Colonic mucosa (tissue), 4 donors: ENCODE results near the gene MRPS12. TPM values are rescaled to one million over a fixed set of nuclear protein-coding genes. Genes with fewer than 3 reads are reported as not detected.
"Not testable (repeated sequence)": the region's sequence is repeated elsewhere in the genome, so short reads cannot be mapped to it uniquely, and the experiment has no call there.

Source experiments
- DNase-seq: peaks from one replicate; pipeline ENCODE4 v3.0.0-alpha.2; 2020
- H3K27ac ChIP-seq: fragments of 200-600 bp; one replicate; pipeline ENCODE4 v1.8.0; 2021
- H3K27me3 ChIP-seq: fragments of 200-600 bp; one replicate; pipeline ENCODE4 v1.8.0; 2021
- H3K36me3 ChIP-seq: fragments of 200-600 bp; one replicate; pipeline ENCODE4 v1.8.0; 2021
- H3K4me1 ChIP-seq: fragments of 200-600 bp; one replicate; pipeline ENCODE4 v1.8.0; 2021; ENCODE audit warnings: mild to moderate bottlenecking
- H3K4me3 ChIP-seq: fragments of 200-600 bp; one replicate; pipeline ENCODE4 v1.8.0; 2021
- H3K9ac ChIP-seq, 2 donors: one replicate each; pipeline ENCODE4 v1.7.0; 2013; ENCODE audit warnings: control low read depth in 2 of 2, low read depth in 2 of 2, low read length in 2 of 2
- H3K9me3 ChIP-seq: fragments of 200-600 bp; one replicate; pipeline ENCODE4 v1.8.0; 2021
- intact Hi-C: fragments of 100-400 bp; cut with DNase I; formaldehyde crosslinking; loops from one replicate; pipeline ENCODE4 v1.14.1; 2022
- total RNA-seq, 2 donors: library from RNA; stranded (reverse); fragmentation: NEBNext Ultra II Directional in 1 of 2; extraction: Animal tissue kit (Norgen Biotek cat#: 25700) in 1 of 2; gene quantifications; one replicate each; pipeline ENCODE4 v1.2.1, GENCODE V29; 2021
- TF ChIP-seq, protein P1 (sequence below): fragments of 200-600 bp; IDR thresholded peaks from one replicate; pipeline ENCODE4 v1.8.0; 2022; ENCODE audit warnings: antibody characterized with exemption, mild to moderate bottlenecking
- donor health status: healthy.
- donor health status: DM: no; HTN: no; CAD: no.
- donor health status: DM: no; HTN: no; CAD: no.

Gene MRPS12
- total RNA-seq, 2 donors from 2014 or later = 38.0 to 107 TPM

DNA sequence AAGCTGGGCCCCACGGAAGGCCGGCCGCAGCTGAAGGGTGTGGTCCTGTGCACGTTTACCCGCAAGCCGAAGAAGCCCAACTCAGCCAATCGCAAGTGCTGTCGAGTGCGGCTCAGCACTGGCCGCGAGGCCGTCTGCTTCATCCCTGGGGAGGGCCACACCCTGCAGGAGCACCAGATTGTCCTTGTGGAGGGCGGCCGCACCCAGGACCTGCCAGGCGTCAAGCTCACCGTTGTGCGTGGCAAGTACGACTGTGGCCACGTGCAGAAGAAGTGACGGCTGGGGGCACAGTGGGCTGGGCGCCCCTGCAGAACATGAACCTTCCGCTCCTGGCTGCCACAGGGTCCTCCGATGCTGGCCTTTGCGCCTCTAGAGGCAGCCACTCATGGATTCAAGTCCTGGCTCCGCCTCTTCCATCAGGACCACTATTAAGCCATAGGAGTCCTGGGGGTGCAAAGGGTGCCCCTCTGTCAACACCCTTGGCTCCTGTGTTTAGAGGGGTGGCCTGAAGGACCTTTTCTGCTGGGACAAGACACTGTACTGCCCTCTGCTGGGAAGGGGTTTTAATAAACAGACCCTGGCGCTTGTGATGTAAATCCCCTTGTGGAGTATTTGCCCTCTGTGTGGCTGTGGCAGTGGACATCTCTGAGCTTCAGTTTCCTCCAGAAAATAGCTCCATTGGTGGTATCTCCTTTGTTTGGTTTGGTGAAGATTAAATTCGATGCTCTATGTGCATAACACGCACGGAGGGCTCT, 1.9 kb downstream of the MRPS12 start:
- Histone ChIP-seq H3K4me3 (no peak overlapping the region), H3K36me3 (no peaks in the 10 kb centered on the region), H3K9me3 (no peaks in the 10 kb centered on the region), H3K9ac (no peak overlapping the region), H3K4me1 (peaks cover 12% of the 10 kb centered on the region), H3K27me3 (no peaks in the 10 kb centered on the region), H3K27ac (no peak overlapping the region)
- DNase-seq = no peak
- intact Hi-C loops = no loop called here
- TF ChIP-seq, protein P1, sequence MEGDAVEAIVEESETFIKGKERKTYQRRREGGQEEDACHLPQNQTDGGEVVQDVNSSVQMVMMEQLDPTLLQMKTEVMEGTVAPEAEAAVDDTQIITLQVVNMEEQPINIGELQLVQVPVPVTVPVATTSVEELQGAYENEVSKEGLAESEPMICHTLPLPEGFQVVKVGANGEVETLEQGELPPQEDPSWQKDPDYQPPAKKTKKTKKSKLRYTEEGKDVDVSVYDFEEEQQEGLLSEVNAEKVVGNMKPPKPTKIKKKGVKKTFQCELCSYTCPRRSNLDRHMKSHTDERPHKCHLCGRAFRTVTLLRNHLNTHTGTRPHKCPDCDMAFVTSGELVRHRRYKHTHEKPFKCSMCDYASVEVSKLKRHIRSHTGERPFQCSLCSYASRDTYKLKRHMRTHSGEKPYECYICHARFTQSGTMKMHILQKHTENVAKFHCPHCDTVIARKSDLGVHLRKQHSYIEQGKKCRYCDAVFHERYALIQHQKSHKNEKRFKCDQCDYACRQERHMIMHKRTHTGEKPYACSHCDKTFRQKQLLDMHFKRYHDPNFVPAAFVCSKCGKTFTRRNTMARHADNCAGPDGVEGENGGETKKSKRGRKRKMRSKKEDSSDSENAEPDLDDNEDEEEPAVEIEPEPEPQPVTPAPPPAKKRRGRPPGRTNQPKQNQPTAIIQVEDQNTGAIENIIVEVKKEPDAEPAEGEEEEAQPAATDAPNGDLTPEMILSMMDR = no peak

DNA sequence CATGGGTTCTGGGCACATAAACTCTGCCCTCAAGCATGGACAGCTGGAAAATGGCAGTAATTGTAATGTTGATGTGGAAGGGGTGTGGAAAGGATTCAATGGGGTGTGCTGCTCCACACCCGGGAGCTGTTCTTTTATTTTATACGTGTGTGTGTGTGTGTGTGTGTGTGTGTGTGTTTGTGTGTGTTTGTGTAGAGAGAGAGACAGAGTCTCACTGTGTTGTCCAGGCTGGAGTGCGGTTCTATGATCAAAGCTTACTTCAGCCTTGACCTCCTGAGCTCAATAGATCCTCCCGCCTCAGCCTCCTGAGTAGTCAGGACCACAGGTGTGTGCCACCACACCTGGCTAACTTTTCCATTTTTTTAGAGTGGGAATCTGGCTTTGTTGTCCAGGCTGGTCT, 2.8 kb downstream of the MRPS12 start:
- no peak for DNase-seq
- intact Hi-C loops = no loop called here
- no peaks in the 10 kb centered on the region for H3K36me3 ChIP-seq
- no peaks in the 10 kb centered on the region for H3K27me3 ChIP-seq
- TF ChIP-seq, protein P1 = no peak
- no peak overlapping the region for H3K27ac ChIP-seq
- no peaks in the 10 kb centered on the region for H3K9me3 ChIP-seq
- peaks cover 12% of the 10 kb centered on the region for H3K4me1 ChIP-seq
- H3K9ac ChIP-seq = no peak overlapping the region
- H3K4me3 ChIP-seq = no peak overlapping the region

DNA sequence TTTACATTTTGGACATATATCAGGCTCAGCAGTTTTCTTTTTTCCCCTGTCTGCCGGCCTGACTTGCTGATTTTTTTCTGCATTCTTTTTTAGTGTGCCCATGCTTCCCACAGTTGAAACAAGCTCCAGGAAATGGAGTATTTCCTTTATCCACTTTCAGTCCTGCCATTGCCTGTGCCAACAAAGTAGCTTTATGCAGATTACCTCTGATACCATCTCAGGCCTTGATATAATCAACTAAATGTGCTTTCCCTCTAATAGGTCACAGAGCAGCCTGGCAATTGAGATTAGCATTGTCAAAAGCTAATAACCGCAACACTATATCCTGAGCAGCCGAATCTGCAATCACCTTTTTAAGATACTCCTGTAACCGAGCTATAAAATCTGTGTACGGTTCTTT, 9.2 kb downstream of the MRPS12 start:
- Histone ChIP-seq H3K9me3 (no peaks in the 10 kb centered on the region), H3K27me3 (no peaks in the 10 kb centered on the region), H3K36me3 (no peaks in the 10 kb centered on the region), H3K4me1 (no peaks in the 10 kb centered on the region), H3K9ac (no peak overlapping the region), H3K4me3 (no peak overlapping the region), H3K27ac (no peak overlapping the region)
- intact Hi-C loops = no loop called here
- TF ChIP-seq, protein P1 = no peak
- no peak for DNase-seq

DNA sequence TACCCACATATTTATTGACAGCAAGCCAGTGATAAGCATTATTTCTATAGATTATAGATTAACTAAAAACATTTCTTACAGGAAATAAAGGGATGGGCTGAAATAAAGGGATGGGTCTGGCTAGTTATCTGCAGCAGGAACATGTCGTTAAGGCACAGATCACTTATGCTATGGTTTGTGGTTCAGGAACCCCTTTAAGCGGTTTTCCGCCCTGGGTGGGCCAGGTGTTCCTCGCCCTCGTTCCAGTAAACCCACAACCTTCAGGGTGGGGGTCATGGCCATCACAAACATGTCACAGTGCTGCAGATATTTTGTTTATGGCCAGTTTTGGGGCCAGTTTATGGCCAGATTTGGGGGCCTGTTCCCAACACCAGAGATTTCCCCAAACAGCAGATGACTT, 10.7 kb downstream of the MRPS12 start:
- DNase-seq, H3K4me3 ChIP-seq, H3K27me3 ChIP-seq, H3K9ac ChIP-seq, H3K36me3 ChIP-seq, H3K9me3 ChIP-seq, H3K4me1 ChIP-seq, intact Hi-C loops, H3K27ac ChIP-seq: not testable (repeated sequence)

DNA sequence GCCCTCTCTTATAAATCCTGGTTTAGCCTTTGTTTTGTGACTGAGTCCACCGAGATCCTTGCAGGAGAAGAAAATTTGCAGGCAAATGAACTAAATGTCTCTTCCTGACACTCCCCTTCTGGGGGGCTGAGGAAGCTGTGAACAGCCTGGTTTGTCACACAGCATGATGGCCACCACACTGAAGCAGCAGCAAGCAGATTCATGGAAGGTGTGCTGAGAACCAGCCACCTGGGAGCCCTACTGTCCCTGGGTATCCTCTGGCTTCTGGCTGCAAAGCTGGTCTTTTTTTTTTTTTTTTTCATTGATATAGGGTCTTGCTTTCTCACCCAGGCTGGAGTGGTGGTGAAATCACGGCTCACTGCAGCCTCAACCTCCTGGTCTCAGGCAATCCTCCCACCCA, 11.2 kb downstream of the MRPS12 start:
- no peak for DNase-seq
- Histone ChIP-seq H3K27ac (no peak overlapping the region), H3K4me3 (no peak overlapping the region), H3K27me3 (no peaks in the 10 kb centered on the region), H3K9ac (no peak overlapping the region), H3K9me3 (no peaks in the 10 kb centered on the region), H3K4me1 (no peaks in the 10 kb centered on the region), H3K36me3 (no peaks in the 10 kb centered on the region)
- intact Hi-C loops = no loop called here
- TF ChIP-seq, protein P1 = no peak

DNA sequence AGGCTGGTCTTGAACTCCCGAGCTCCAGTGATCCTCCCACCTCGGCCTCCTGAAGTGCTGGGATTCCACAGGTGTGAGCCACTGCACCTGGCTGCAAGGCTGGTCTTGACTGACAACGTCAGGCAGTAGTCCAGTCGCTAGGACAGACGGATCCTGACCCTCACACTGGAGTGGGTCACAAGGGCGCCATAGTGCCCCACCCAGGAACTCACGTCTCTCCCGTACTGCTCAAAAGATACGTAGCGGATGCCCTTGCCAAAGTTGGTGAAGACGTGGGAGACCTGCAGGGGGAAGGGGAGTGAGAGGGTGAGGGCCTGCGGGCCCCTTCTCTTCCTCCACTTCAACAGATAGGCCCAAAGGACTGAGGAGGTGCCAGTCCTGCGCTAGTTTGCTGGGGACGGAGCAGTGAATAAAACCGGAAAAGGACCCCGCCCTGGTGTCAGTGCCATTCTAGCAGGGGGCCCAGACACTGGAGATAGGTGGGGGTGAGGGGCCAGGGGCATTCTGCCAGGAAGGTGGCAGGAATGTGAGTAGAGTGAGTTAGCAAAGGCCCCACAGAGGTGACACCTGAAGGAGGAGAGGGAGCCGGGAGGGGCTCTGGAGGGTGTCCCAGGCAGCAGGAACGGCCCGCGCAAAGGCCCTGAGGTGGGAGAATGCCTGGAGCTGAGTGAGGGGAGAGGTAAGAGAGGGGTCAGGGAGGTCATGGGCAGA, 11.9 kb downstream of the MRPS12 start:
- no peak overlapping the region for H3K27ac ChIP-seq
- no peaks in the 10 kb centered on the region for H3K4me1 ChIP-seq
- no peak for DNase-seq
- TF ChIP-seq, protein P1 = no peak
- H3K9me3 ChIP-seq = no peaks in the 10 kb centered on the region
- H3K9ac ChIP-seq = no peak overlapping the region
- intact Hi-C loops = no loop called here
- H3K36me3 ChIP-seq = no peaks in the 10 kb centered on the region
- H3K4me3 ChIP-seq = no peak overlapping the region
- H3K27me3 ChIP-seq = no peaks in the 10 kb centered on the region
